Renal cortical epithelial cell (primary cell): ENCODE data around the gene PPBP. TPM values are rescaled to one million over a fixed set of nuclear protein-coding genes. Genes with fewer than 3 reads are reported as not detected.
"Not testable (repeated sequence)": the region's sequence is repeated elsewhere in the genome, so short reads cannot be mapped to it uniquely, and the experiment has no call there.

Experiments
- DNase-seq: peaks from one replicate; pipeline ENCODE4 v3.0.0-alpha.2; 2011; ENCODE audit warnings: low read depth
- total RNA-seq: library from RNA; depleted of rRNA; stranded (reverse); fragments of >200 nt; gene quantifications from 2 replicates; pipeline ENCODE4 v1.2.3, GENCODE V29; 2014

PPBP gene
- total RNA-seq, 1 donor from 2014 or later: not detected

DNA sequence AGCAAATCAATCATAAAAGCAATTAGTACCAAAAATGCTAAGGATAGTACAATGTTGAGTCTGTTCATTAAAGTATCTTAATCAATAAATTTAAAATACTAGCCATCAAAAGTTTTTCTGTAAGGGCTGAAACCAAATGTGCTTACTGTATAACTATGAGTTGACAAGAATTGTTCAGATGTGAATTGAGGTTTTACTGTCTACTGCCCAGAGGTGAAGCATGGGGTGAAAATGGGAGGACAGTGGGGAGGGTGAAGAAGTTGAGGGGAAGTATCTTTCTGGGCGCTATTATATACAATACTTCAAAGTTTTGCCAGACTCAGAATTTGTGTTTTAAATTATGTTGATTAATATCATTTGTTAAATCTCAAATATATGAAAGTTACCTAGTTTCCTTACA is 4.1 kb upstream of the PPBP start:
- DNase-seq: no peak

- DNase-seq: no peak
These were observed 3.7 kb upstream of the PPBP start for GRCh38 chr4:73991742-73992000.

DNA sequence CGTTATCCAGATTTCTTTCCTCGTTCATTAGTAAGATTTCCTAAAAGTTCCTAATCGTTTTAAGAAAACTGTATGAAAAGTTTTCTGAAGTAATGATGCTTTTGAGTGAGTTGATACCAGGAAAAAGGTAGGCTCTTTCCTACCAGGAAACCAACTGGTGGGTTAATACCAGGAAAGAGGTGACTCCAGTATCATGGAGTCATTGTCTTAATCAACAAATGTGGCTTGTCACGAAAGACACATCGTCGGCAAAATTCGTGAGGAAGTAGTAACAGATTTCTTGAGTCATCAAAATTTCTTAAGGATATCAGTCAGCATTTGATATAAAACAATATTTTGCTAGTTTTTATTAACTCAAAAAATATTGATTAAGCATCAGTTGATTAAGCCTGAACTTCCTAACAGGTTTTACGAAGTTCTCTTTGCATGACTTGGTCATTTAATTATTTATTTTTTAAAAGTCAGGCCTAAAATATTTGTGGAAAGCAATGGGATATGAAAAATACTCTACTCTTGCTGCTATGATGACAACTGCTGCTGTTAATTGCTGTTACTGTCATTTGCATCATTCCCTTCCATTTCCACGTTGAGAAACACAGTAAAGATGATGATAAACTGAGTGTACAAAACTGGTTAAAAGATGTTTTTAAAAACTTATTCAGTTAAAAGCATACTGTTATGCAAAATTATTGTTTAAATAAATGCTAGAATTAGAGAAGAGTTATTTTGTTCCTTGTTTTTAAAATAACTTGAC is 3.2 kb upstream of the PPBP start:
- no peak for DNase-seq

GRCh38 chr4:73989928-73990327 is 1.9 kb upstream of the PPBP start:
- no peak for DNase-seq

GRCh38 chr4:73989031-73989430 is 1.0 kb upstream of the PPBP start:
- DNase-seq: no peak

DNA sequence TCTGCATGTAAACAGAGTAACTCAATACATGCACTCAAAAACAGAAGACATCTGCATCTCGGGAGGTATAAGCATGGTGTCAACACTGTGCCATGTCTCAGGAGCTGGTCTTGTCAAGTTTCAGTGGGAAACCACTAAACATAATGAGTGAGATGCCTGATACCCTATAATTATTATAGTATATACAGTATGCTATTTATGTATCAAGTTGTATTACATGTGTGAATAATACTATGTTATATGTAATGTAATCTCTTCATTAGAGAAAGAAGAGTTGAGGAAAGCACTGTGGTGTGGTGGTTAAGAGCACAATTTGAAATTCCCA is 2.5 kb downstream of the PPBP start:
- no peak for DNase-seq

- no peak for DNase-seq
These were observed 3.1 kb downstream of the PPBP start for GRCh38 chr4:73984736-73985527.

DNA sequence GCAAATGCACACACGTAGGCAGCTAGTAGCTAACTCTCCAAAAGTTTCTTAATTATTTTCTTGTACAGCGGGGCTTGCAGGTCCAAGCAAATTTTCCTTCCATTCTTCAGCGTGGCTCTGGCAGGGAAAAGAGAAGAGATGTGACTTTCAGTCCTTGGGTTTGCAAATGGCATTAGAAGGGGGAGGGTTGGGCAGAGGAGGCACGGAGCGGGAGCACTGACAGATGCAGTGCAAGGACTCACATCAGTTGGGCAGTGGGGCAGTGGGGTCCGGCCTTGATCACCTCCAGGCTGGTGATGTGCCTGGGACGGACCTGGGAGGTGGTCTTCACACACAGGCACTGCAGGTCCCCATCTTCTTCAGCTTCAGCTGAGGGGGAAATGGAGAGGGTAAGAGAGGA is 6.8 kb downstream of the PPBP start:
- DNase-seq: not testable (repeated sequence)

GRCh38 chr4:73979407-73979957 is 8.5 kb downstream of the PPBP start:
- no peak for DNase-seq

- peak; percentile 72 for DNase-seq
These were observed 9.1 kb downstream of the PPBP start for GRCh38 chr4:73978886-73979285.

DNA sequence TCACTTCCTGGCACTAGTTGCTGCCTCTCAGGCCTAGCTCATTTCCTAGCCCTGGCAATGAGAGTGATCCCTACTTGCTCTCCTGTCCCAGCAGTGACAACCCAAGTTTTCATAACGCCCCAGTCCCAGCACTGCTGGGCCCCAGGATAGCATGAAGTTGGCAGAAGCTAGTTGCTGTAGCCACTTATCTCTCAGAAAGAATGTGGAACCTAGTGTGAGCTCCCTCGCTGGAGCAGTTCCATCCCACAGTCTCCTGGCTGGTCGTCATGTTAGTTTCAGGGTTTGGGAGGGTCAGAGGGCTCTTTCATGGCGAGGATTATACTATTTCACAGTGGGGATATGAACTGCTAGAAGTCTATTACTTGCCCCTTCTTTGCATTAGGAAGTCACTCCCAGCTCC is 11.3 kb downstream of the PPBP start:
- DNase-seq: no peak

GRCh38 chr4:73976217-73976616 is 11.8 kb downstream of the PPBP start:
- no peak for DNase-seq

- no peak for DNase-seq
These were observed 13.6 kb downstream of the PPBP start for GRCh38 chr4:73974352-73974751.

GRCh38 chr4:73970945-73971344 is 17.0 kb downstream of the PPBP start:
- no peak for DNase-seq

DNA sequence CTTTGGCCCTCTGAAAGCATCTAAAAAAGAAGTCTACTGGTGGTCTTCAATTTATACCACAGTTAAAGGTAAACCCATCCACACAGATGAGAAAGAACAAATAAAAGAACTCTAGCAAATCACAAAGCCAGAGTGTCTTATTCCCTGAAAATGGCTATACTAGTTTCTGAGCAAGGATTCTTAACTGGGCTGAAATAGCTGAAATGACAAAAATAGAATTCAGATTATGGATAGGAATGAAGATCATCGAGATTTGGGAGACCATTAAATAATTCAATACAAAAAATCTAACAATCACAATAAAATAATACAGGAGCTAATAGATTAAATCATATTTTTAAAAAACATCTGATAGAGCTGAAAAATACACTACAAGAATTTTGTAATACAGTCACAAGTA is 18.0 kb downstream of the PPBP start:
- no peak for DNase-seq

DNA sequence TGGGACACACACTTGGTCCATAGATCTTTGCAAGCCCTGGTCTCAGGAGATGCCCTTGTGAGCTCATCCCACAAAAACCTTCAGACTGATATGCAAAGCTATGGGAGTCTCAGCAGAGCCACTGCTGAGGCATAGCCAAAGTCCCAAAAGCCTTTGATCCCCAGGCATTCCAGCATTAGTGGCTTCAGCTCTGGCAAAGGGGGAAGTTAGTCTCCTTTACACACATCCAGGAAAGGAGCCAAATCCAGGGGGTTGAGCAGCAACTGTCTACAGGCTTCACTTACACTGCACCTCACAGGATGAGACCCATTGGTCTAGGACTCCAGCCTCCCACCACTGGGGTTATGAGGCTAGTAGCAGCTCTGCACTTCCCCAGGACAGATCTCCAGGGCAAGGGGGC is 20.1 kb downstream of the PPBP start:
- no peak for DNase-seq

DNA sequence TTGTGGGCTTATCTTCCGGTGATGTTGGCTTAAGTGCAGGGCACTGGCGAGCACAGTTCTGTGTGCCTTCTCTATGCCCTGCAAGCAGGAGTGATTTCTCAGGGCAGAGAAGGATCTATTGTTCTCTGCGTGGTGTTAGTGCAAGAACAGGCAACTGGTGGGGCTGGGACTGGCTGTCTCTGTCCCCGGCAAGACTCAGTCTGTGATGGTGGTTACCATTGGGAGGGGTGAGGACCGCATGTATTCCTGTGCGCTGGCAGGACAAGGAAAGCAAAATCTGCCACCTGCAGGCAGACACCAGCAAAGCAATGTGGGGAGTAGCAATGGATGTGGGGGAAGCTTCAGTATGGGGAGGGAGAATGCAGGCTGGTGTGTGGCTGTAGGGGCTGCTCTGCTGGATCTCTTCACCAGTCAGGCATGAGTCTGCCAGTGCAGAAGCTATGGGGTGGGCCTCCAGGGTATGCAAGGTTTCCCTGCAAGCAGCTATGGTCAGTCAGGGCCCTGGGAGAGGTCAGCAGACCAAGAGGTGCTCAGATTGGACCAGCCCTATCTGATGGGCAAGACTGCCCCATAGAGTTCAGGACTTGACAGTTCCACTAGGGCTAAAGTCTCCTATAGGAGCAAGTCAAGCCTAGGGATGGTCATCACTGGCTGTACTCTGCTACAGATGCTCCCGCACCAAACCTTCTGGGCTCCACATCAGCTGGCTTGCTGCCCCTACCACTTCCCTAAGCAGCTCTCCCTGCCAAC is 23.0 kb downstream of the PPBP start:
- no peak for DNase-seq

GRCh38 chr4:73962724-73963123 is 25.3 kb downstream of the PPBP start:
- DNase-seq: no peak

DNA sequence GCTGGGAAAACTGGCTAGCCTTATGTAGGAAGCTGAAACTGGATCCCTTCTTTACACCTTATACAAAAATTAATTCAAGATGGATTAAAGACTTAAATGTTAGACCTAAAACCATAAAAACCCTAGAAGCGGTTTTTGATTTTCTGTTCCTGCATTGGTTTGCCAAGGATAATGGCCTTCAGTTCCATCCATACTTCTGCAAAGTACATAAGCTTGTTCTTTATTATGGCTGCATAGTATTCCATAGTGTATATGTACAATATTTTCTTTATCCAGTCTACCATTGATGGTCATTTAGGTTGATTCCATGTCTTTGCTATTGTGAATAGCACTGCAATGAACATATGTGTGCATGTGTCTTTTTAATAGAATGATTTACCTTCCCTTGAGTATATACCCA is 28.9 kb downstream of the PPBP start:
- DNase-seq: not testable (repeated sequence)

DNA sequence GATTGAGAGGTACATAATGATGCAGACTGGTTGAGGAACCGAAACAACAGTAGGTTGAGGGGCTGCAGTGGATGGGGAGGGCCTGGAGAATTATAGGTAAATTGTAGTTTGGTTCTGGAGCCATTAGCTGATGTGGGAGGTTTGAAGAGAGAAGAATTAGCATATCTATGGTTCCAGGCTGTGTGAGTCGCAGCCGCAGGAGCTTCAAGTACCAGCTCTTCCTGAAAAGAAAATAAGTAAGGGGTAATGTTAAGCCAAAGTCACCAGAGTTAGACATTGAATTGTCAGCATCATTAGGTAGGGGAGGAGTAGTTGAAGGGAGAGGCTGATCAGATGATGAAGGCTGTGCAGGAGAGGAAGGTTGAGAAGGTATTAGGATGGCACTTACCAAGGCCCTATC is 35.6 kb downstream of the PPBP start:
- peak; percentile 71 for DNase-seq

DNA sequence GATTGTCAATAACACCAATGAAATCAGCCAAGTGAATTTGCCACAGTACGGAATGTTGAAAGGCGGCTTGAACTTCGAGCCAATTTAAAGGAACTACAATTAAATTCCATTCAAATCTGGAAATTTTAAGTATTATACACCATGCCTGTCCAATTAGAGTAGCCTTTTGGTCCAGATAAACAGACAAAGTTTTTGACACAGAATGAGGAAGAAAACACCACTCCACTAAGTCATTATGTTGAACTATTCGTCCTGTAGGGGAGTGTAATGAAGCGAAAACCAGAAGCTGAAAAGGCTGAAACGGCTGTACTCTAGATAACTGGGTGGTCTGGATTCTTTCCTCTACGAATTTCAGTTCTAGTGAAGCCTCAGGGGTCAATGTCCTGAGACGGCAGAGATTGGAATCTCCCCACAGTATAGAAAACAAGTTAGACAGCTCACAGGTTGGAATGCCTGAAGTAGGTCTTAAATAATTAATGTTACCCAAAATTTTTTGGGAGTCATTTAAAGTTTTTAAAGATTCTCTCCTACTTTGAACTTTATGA is 37.5 kb downstream of the PPBP start:
- not testable (repeated sequence) for DNase-seq

DNA sequence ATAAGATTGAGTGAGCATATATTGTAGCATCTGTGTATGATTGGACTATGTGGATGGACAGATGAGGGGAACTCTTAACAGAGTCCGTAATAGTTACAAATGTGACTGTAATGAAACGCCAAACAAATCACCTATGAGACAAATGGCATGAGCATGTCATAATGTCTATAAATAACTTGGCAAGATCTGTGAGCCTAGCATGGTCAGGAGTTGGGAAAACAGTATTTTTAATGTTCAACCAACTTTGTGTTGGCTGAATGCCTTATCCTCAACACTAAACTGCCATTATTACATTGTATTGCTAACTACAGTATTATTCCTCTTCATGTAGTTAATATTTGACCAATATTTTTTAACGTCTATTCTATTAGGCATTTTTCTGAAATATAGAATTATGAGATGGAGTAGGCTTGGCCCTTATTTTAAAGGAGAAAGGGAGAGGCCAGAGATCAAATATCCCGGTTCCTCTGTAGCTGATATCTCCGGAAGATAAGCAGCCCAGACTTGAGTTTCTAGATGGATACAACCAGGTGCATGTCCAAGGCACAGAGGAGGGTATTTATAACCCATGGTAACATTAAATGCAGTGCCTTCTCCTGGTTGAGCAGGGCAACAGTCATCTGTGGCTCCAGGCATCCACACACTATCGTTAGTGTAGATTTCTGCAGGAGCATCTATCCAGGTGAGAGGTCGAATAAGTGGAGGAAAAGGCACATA is 38.8 kb downstream of the PPBP start:
- DNase-seq: peak; percentile 81
